Fibroblast of mammary gland (primary cell): ENCODE results near the gene GSC2.

Source experiments
- DNase-seq: peaks from one replicate; pipeline ENCODE4 v3.0.0-alpha.2; 2010; ENCODE audit warnings: low read depth
- H3K4me3 ChIP-seq: 2 replicates; pipeline ENCODE4 v1.5.1; 2011; ENCODE audit warnings: low read depth, mild to moderate bottlenecking, low read length, moderate library complexity; ENCODE audit not compliant: control insufficient read depth
- CTCF ChIP-seq: conservative IDR thresholded peaks from 2 replicates; pipeline ENCODE4 v1.5.1; 2011; ENCODE audit warnings: low read depth, low read length, inconsistent platforms; ENCODE audit not compliant: control insufficient read depth, insufficient read depth

The GSC2 gene

GRCh38 chr22:19126309-19127273 lies 23.5 kb downstream of the GSC2 start:
- TF ChIP-seq CTCF = no peak
- H3K4me3 ChIP-seq = no peak overlapping the region

GRCh38 chr22:19125474-19126308 lies 24.4 kb downstream of the GSC2 start:
- H3K4me3 ChIP-seq = no peak overlapping the region
- no peak for TF ChIP-seq CTCF
- DNase-seq = no peak

More at GRCh38 chr22:19126309-19127273, 23.5 kb downstream of the GSC2 start:
- no peak for DNase-seq

GRCh38 chr22:19125011-19125410 lies 25.1 kb downstream of the GSC2 start:
- TF ChIP-seq CTCF = no peak
- DNase-seq = no peak
- H3K4me3 ChIP-seq = no peak overlapping the region

- H3K4me3 ChIP-seq = no peak overlapping the region
- TF ChIP-seq CTCF = no peak
- DNase-seq = no peak
These were observed 25.7 kb downstream of the GSC2 start for GRCh38 chr22:19124377-19124776.

- no peak for DNase-seq
- no peak for TF ChIP-seq CTCF
These were observed 26.2 kb downstream of the GSC2 start for GRCh38 chr22:19123936-19124335.

GRCh38 chr22:19122752-19123492 lies 27.2 kb downstream of the GSC2 start:
- H3K4me3 ChIP-seq = peak overlapping the region; percentile 46
- TF ChIP-seq CTCF = no peak
- DNase-seq = no peak

More at GRCh38 chr22:19123936-19124335, 26.2 kb downstream of the GSC2 start:
- no peak overlapping the region for H3K4me3 ChIP-seq
